HCT116 (cell line): ENCODE measurements around the gene CFAP97D2. TPM values are rescaled to one million over a fixed set of nuclear protein-coding genes. Genes with fewer than 3 reads are reported as not detected.
A peak's percentile ranks its signal among the peaks of the same experiment; 100 is the strongest.
"Not testable (repeated sequence)": the region's sequence is repeated elsewhere in the genome, so short reads cannot be mapped to it uniquely, and the experiment has no call there.

Experiments used
- ATAC-seq: fragments of 200-7000 bp; cut with Tn5 transposase; 2 replicates; pipeline ENCODE4 v1.9.1; 2020; ENCODE audit warnings: mild to moderate bottlenecking, moderate library complexity
- BruUV-seq: library from RNA; stranded (reverse); fragments of 400-500 nt; replicated peaks from 2 replicates; lab custom pipeline; 2021; lab: Mats Ljungman, UMichigan
- CTCF ChIA-PET: fragments of 300-600 bp; sonication (Branson Sonifier 250); formaldehyde crosslinking; loops from one replicate; lab custom pipeline; 2021; ENCODE audit warnings: antibody characterized with exemption; lab: Charles Lee
- POLR2A ChIA-PET: fragments of 300-600, 350-600 bp; sonication (Branson Sonifier 250); formaldehyde crosslinking; loops from one replicate; lab custom pipeline; 2021; ENCODE audit warnings: antibody characterized with exemption; lab: Charles Lee
- RAD21 ChIA-PET, 2 experiments: fragments of 300-600 bp; sonication (Branson Sonifier 250); formaldehyde crosslinking; loops; one replicate each; lab custom pipeline; 2023; ENCODE audit warnings: low total read pairs in 2 of 2; ENCODE audit not compliant: uncharacterized antibody in 2 of 2, unreplicated experiment in 2 of 2, low non-redundant PET in 1 of 2; lab: Charles Lee
- DNase-seq: peaks from one replicate; pipeline ENCODE4 v3.0.0-alpha.2; 2010; ENCODE audit warnings: low read depth, low spot score
- H2AFZ ChIP-seq: fragments of 200-600 bp; shearing (Covaris generic), sonication (generic); 2 replicates; pipeline ENCODE4 v1.6.1; 2017; ENCODE audit warnings: low read depth, mixed run types, mixed read lengths, antibody characterized with exemption, low read length; ENCODE audit not compliant: poor library complexity, severe bottlenecking
- H3K27ac ChIP-seq: 2 replicates; pipeline ENCODE4 v1.5.1; 2012; ENCODE audit warnings: low read depth, low read length
- H3K27me3 ChIP-seq: fragments of 200-600 bp; sonication (generic); 2 replicates; pipeline ENCODE4 v1.6.1; 2016; ENCODE audit warnings: mixed run types, low read length, mixed read lengths; ENCODE audit not compliant: insufficient read depth
- H3K36me3 ChIP-seq, 2 experiments: fragments of 200-500 bp in 1 of 2; fragments of 200-600 bp in 1 of 2; sonication (Bioruptor generic) in 1 of 2; sonication (generic) in 1 of 2; 2 replicates each; pipeline versions ENCODE4 v1.5.1 to v1.6.1; 2014 to 2016; ENCODE audit warnings: low read length in 2 of 2, inconsistent platforms in 1 of 2, mixed read lengths in 1 of 2, mixed run types in 1 of 2; ENCODE audit not compliant: insufficient read depth in 2 of 2, control insufficient read depth in 1 of 2
- H3K4me1 ChIP-seq, 2 experiments: fragments of 200-600 bp in 1 of 2; sonication (generic) in 1 of 2; 2 replicates each; pipeline versions ENCODE4 v1.5.1 to v1.6.1; 2012 to 2017; ENCODE audit warnings: low read length in 2 of 2, inconsistent platforms in 1 of 2, mild to moderate bottlenecking in 1 of 2, mixed read lengths in 1 of 2, mixed run types in 1 of 2, moderate library complexity in 1 of 2; ENCODE audit not compliant: insufficient read depth in 2 of 2, control insufficient read depth in 1 of 2
- H3K4me2 ChIP-seq: fragments of 200-600 bp; sonication (generic); 2 replicates; pipeline ENCODE4 v1.6.1; 2017; ENCODE audit warnings: mixed run types, low read length, mixed read lengths
- H3K4me3 ChIP-seq, 2 experiments: fragments of 200-600 bp in 1 of 2; sonication (generic) in 1 of 2; replicated peaks in 1 of 2; 2 replicates each; pipeline ENCODE4 v1.5.1; 2011 to 2016; ENCODE audit warnings: low read length in 2 of 2, control low read depth in 1 of 2, low read depth in 1 of 2, mild to moderate bottlenecking in 1 of 2, mixed read lengths in 1 of 2, mixed run types in 1 of 2
- H3K79me2 ChIP-seq: fragments of 200-600 bp; sonication (generic); 2 replicates; pipeline ENCODE4 v1.6.1; 2017; ENCODE audit warnings: mild to moderate bottlenecking, mixed run types, low read length, moderate library complexity, mixed read lengths; ENCODE audit not compliant: insufficient read depth
- H3K9ac ChIP-seq: fragments of 200-600 bp; sonication (generic); 2 replicates; pipeline ENCODE4 v1.6.1; 2016; ENCODE audit warnings: low read length, mixed read lengths
- H3K9me2 ChIP-seq: fragments of 200-600 bp; sonication (generic), shearing (Covaris generic); 2 replicates; pipeline ENCODE4 v1.6.1; 2017; ENCODE audit warnings: mixed run types, mild to moderate bottlenecking, moderate library complexity; ENCODE audit not compliant: insufficient read depth
- H3K9me3 ChIP-seq, 2 experiments: fragments of 200-500 bp in 1 of 2; fragments of 200-600 bp in 1 of 2; sonication (Bioruptor generic) in 1 of 2; sonication (generic) in 1 of 2; 2 replicates each; pipeline ENCODE4 v1.6.1; 2014 to 2017; ENCODE audit warnings: low read length in 2 of 2, mixed read lengths in 2 of 2, inconsistent platforms in 1 of 2, low read depth in 1 of 2, mild to moderate bottlenecking in 1 of 2, mixed run types in 1 of 2, moderate library complexity in 1 of 2; ENCODE audit not compliant: control insufficient read depth in 1 of 2, insufficient read depth in 1 of 2
- H4K20me1 ChIP-seq: fragments of 200-600 bp; sonication (generic), shearing (Covaris generic); 2 replicates; pipeline ENCODE4 v1.6.1; 2017; ENCODE audit warnings: mixed run types, mild to moderate bottlenecking, moderate library complexity; ENCODE audit not compliant: insufficient read depth
- POLR2A ChIP-seq: IDR thresholded peaks from 2 replicates; pipeline ENCODE4 v1.7.0; 2011; ENCODE audit warnings: borderline replicate concordance; ENCODE audit not compliant: insufficient read depth, insufficient read length; ENCODE audit errors: extremely low read depth
- POLR2AphosphoS5 ChIP-seq: IDR thresholded peaks from 2 replicates; pipeline ENCODE4 v1.6.1; 2011; ENCODE audit warnings: mild to moderate bottlenecking, low read depth, low read length, moderate library complexity
- RAD21 ChIP-seq: IDR thresholded peaks from 2 replicates; pipeline ENCODE4 v1.6.1; 2012; ENCODE audit warnings: low read depth, mild to moderate bottlenecking
- SP1 ChIP-seq: IDR thresholded peaks from 2 replicates; pipeline ENCODE4 v1.6.1; 2012; ENCODE audit warnings: low read depth
- intact Hi-C: fragments of 100-400 bp; cut with micrococcal nuclease; formaldehyde crosslinking; loops from 2 replicates; pipeline ENCODE4 v1.10.0; 2022
- total RNA-seq: library from RNA; stranded (reverse); gene quantifications from one replicate; pipeline ENCODE4 v1.2.1, GENCODE V29; 2021; ENCODE audit not compliant: unreplicated experiment

Gene CFAP97D2
- total RNA-seq, 1 experiment from 2014 or later = not detected

DNA sequence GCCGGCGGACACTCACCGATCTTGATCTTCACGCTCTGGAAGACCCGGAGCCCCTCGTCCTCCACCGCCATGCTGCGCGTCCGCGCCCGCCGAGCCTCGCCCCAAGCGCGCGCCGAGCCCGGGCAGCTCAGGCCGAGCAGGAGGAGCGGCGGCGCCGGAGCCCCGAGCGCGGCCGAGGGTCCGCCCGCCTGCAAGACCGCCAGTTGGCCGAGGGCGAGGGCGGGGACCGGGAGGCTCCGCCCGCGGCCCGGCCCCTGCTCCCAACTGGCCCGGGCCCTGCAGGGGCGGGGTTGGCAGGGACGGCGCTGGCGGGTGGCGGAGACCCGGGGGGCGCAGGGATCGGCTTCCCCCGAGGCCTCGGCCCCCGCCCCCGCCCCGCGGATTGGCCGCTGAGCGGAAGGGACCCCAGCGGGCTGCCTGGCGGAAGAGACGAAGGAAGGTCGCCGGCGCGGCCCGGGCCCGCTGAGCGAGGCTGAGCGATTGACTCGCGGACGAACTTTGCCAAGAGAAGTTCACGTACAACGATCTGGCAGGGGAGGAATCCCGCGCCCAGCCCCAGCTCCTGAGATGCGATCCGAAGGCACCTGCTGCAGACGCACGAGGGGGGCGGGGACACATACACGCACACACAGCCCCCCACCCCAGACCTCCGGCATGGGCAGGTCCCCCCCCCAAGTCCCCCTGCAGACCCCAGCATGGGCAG, 46.5 kb upstream of the CFAP97D2 start, which contains the start of gene RASA3:
RASA3 (minus strand) TSS at position 205 of the 703 bp plus-strand sequence; CDS start at position 71, 134 bp downstream.
- no peaks in the 10 kb centered on the region for H3K27me3 ChIP-seq
- no TSS peak for BruUV-seq
- H2AFZ ChIP-seq = no peak within 1 kb of the TSS

DNA sequence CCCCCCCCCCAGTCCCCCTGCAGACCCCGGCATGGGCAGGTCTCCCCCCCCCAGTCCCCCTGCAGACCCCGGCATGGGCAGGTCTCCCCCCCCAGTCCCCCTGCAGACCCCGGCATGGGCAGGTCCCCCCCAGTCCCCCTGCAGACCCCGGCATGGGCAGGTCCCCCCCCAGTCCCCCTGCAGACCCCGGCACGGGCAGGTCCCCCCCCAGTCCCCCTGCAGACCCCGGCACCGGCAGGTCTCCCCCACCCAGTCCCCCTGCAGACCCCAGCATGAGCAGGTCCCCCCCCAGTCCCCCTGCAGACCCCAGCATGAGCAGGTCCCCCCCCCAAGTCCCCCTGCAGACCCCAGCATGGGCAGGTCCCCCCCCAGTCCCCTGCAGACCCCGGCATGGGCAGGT, 45.9 kb upstream of the CFAP97D2 start:
- intact Hi-C loops, H3K9me2 ChIP-seq, ATAC-seq, RAD21 ChIA-PET, H3K27ac ChIP-seq, H3K4me3 ChIP-seq, H3K9me3 ChIP-seq, H4K20me1 ChIP-seq, BruUV-seq, H3K9ac ChIP-seq, CTCF ChIA-PET, H3K36me3 ChIP-seq, DNase-seq, POLR2A ChIA-PET, H3K27me3 ChIP-seq, H2AFZ ChIP-seq: not testable (repeated sequence)
- Histone ChIP-seq H3K79me2 (peaks cover 39% of the 10 kb centered on the region), H3K4me1 (peaks cover 24 to 36% of the 10 kb centered on the region in 2 experiments), H3K4me2 (peak overlapping the region; percentile 94)

More for the DNA sequence above, 46.5 kb upstream of the CFAP97D2 start, which contains the start of gene RASA3:
- POLR2A ChIA-PET = no interaction called here
- H3K4me1 ChIP-seq = peaks cover 30 to 41% of the 10 kb centered on the region in 2 experiments
- H3K9me3 ChIP-seq = no peaks in the 10 kb centered on the region
- intact Hi-C loops = no loop called here
- peak; percentile 90 for ATAC-seq
- peak; percentile 38 for DNase-seq
- peak within 1 kb of the TSS; percentile 94 for H3K4me2 ChIP-seq
- CTCF ChIA-PET = no interaction called here
- RAD21 ChIA-PET = no interaction called here
- no peaks in the 10 kb centered on the region for H3K36me3 ChIP-seq
- H3K79me2 ChIP-seq = peaks cover 45% of the 10 kb centered on the region
- H3K4me3 ChIP-seq = peak within 1 kb of the TSS; percentile 82
- peak within 1 kb of the TSS; percentile 80 for H3K9ac ChIP-seq
- TF ChIP-seq SP1 (no peak), POLR2AphosphoS5 (peak; percentile 80), POLR2A (peak; percentile 39), RAD21 (no peak)
- TF ChIP-seq, all 23 proteins: peak for 2
- Histone ChIP-seq H4K20me1 (no peaks in the 10 kb centered on the region), H3K9me2 (no peaks in the 10 kb centered on the region), H3K27ac (peak within 1 kb of the TSS; percentile 39)

DNA sequence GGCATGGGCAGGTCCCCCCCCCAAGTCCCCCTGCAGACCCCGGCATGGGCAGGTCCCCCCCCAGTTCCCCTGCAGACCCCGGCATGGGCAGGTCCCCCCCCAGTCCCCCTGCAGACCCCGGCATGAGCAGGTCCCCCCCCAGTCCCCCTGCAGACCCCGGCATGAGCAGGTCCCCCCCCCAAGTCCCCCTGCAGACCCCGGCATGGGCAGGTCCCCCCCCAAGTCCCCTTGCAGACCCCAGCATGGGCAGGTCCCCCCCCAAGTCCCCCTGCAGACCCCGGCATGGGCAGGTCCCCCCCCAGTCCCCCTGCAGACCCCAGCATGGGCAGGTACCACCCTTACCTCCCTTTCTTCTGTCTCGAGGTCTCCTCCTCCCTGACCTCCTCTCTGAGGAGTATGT, 45.5 kb upstream of the CFAP97D2 start:
- Histone ChIP-seq H3K79me2 (peaks cover 35% of the 10 kb centered on the region), H3K4me1 (peaks cover 20 to 32% of the 10 kb centered on the region in 2 experiments)
- H3K4me2 ChIP-seq, intact Hi-C loops, H3K9ac ChIP-seq, H3K36me3 ChIP-seq, POLR2A ChIA-PET, ATAC-seq, H3K9me3 ChIP-seq, H3K9me2 ChIP-seq, H3K27ac ChIP-seq, BruUV-seq, H3K4me3 ChIP-seq, DNase-seq, H2AFZ ChIP-seq, H3K27me3 ChIP-seq, H4K20me1 ChIP-seq, RAD21 ChIA-PET, CTCF ChIA-PET: not testable (repeated sequence)
